Measurements from ENCODE around the gene TAS1R1. TPM values are rescaled to one million over a fixed set of nuclear protein-coding genes. Genes with fewer than 3 reads are reported as not detected.

Gene TAS1R1
- total RNA-seq, 1 experiment from 2014 or later: 0.10 TPM

DNA sequence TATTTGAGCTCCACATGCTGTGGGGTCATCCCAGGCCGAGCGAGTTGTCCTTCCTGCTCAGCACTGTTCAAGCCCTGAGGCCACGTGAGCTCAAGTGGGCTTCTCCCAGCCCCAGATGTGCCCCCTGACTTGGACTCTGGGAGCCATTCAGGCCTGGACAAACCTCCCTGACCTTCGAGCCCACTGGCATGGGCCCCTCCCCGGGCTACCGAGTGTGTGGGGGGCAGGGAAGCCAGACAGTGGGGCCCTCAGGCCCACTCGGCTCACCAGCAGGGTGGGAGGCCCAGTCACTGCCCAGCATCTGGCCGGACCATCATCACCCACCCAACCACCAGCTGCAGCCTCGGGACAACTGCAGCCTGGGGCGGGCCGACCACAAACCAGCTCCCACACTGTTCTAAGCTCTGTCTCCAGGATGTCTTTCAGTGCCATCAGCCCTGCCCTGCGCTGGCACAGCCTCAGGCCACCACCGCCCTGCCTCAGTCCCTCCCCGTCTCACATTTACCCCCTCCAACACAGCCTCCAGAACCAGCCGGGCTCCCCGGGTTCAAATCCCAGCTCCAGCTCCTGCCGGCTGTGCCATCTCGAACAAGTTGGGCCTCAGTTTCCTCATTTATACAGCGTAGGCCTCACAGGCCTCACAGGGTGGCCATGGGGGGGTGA is 42.7 kb upstream of the TAS1R1 start:
- Histone ChIP-seq H3K4me3 (ENCODE audit: insufficient read depth, low read depth, low read length) (no peak overlapping the region), H3K36me3 (replicated peaks; ENCODE audit: control insufficient read depth, insufficient read depth, low read length) (no peaks in the 10 kb centered on the region), H3K27me3 (ENCODE audit: control insufficient read depth, insufficient read depth, low read length) (no peaks in the 10 kb centered on the region)
- DNase-seq: peak; percentile 44

DNA sequence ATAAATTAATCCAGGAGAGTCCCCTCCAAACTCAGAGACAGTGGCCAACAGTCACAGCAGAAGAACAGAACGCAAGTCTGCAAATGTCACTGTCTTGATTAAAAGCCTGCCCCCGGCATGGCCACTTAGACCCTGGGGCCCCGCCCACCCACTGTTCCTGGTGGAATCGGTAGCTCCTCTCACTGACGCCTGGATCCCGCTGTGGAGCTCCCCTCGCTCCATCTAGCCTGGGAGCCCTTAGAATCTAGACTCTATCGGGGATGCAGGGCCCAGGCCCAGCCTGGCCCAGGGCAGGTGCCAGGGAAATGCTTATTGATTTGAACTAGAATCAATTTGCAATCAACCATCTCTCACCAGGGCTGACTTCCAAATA is 42.2 kb upstream of the TAS1R1 start:
- Histone ChIP-seq H3K36me3 (replicated peaks; ENCODE audit: control insufficient read depth, insufficient read depth, low read length) (no peaks in the 10 kb centered on the region), H3K4me3 (ENCODE audit: insufficient read depth, low read depth, low read length) (no peak overlapping the region), H3K27me3 (ENCODE audit: control insufficient read depth, insufficient read depth, low read length) (no peaks in the 10 kb centered on the region)
- peak; percentile 57 for DNase-seq

DNA sequence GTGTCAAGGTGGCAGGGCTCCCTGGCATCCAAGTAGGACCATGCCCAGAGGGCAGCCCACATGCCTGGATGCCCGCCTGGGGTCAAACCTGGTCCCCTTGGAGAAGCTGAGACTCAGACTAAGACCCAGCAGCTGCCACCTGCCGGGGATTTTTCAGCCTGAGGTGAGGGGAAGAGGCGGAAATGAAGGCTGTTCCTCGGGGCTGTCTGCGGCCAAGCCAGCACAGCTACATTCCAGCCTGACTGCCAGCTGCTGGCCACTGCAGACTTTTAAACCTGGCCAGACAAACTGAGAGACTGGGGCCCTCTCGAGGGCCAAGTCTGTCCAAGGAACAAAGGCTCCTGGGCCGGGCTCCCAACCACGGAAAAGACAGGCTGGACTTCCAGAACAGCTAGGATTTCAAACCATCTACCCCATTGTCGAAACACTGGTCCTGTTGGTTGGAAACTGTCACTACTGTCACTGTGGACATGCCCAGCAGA is 41.7 kb upstream of the TAS1R1 start:
- H3K36me3 ChIP-seq (replicated peaks; ENCODE audit: control insufficient read depth, insufficient read depth, low read length): no peaks in the 10 kb centered on the region
- H3K27me3 ChIP-seq (ENCODE audit: control insufficient read depth, insufficient read depth, low read length): no peaks in the 10 kb centered on the region
- no peak overlapping the region for H3K4me3 ChIP-seq (ENCODE audit: insufficient read depth, low read depth, low read length)
- DNase-seq: peak; percentile 44

DNA sequence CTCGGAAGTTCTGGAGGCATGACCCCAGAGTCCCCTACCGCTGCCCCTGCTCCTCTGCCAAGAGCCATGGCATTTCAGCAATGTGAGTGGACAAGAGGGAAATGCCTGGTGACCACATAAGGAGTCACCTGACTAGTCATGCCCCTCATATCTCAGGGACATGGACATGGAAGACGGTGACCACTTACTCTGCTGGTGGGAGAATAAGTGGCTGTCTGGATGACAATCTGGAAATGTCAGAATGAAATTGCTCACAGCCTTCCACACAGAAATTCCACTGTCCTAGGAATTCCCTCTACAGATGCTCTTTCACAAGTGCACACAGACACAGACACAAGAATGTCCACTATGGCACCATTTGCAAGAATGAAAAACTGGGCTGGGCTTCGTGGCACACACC is 39.3 kb upstream of the TAS1R1 start:
- no peak overlapping the region for H3K4me3 ChIP-seq (ENCODE audit: insufficient read depth, low read depth, low read length)
- DNase-seq: no peak
- no peaks in the 10 kb centered on the region for H3K36me3 ChIP-seq (replicated peaks; ENCODE audit: control insufficient read depth, insufficient read depth, low read length)
- H3K27me3 ChIP-seq (ENCODE audit: control insufficient read depth, insufficient read depth, low read length): no peaks in the 10 kb centered on the region

DNA sequence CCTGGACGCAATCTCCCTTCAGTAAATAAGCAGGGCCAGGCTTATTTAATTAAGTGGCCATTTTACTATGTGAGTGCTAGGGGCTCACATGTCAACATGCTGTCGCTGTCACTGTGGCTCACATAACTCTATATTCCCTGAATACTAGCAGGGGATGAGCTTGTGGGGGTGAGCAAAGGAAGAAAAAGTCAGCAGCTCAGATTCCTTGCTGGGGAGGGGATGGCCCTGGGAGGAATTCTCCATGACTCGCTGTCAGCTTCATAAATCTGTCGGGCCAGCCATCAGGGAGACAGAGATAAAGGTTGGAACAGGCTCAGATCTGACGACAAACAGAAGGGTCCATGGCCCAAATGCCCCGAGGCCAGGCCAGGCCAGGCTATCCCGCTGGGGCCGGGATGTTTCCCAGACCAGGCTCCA is 37.7 kb upstream of the TAS1R1 start:
- DNase-seq: no peak
- Histone ChIP-seq H3K27me3 (ENCODE audit: control insufficient read depth, insufficient read depth, low read length) (no peaks in the 10 kb centered on the region), H3K36me3 (replicated peaks; ENCODE audit: control insufficient read depth, insufficient read depth, low read length) (no peaks in the 10 kb centered on the region), H3K4me3 (ENCODE audit: insufficient read depth, low read depth, low read length) (no peak overlapping the region)

GRCh38 chr1:6519491-6519934 is 35.6 kb upstream of the TAS1R1 start:
- H3K4me3 ChIP-seq (ENCODE audit: insufficient read depth, low read depth, low read length): no peak overlapping the region
- H3K27me3 ChIP-seq (ENCODE audit: control insufficient read depth, insufficient read depth, low read length): no peaks in the 10 kb centered on the region
- DNase-seq: no peak
- H3K36me3 ChIP-seq (replicated peaks; ENCODE audit: control insufficient read depth, insufficient read depth, low read length): no peaks in the 10 kb centered on the region

DNA sequence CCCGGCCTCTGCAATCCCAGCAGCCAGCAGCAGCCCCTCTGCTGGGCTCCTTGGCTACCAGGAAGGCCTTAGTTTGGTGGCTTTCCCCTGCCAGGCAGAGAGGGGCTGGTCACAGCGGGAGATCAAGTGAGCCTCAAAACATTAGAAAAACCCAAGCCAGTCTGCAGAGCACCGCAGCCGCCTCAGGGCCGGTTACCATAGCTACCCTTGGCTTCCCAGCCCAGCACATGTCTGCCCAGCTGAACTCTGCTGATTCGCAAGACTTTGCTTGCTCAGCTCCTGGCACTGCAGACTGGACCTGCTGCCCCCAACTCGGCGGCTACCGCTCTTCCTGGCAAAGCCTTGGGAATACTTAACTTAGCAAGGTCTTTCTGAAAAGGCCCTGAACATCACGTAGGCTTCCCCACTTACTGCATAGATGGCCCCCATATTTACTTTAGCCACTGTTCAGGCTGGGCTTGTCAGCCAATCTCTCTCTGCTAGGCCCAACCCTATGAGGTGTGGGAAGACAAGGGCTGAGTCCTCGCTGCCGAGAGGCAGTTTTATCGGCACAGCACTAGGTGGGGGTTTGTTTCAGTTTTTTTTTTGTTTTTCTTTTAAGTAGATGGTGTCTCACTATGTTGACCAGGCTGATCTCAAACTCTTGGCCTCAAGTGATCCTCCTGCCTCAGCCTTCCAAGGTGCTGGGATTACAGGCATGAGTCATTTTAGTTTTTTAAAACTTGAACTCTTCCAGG is 35.0 kb upstream of the TAS1R1 start:
- Histone ChIP-seq H3K27me3 (ENCODE audit: control insufficient read depth, insufficient read depth, low read length) (no peaks in the 10 kb centered on the region), H3K4me3 (ENCODE audit: insufficient read depth, low read depth, low read length) (no peak overlapping the region), H3K36me3 (replicated peaks; ENCODE audit: control insufficient read depth, insufficient read depth, low read length) (no peaks in the 10 kb centered on the region)
- DNase-seq: peak; percentile 93

DNA sequence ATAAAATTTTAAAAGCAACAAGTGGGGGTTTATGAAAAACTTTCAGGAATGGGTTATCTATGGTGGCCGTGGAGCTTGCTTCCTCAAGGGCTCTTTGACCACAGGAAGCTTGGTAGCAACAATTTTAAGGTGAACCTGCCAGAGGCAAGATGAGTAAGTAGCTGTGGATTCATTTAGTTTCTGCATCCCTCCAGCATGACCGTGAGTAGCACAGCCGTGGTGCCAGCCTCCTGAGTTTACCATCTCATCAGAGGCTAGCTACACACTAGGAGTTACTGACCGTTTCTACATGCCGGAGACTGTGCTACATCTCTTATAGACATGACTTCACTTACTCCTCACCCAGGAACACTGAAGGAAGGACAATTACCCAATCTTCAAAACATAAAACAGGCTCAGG is 33.6 kb upstream of the TAS1R1 start:
- no peak for DNase-seq
- Histone ChIP-seq H3K36me3 (replicated peaks; ENCODE audit: control insufficient read depth, insufficient read depth, low read length) (peaks cover 7% of the 10 kb centered on the region), H3K27me3 (ENCODE audit: control insufficient read depth, insufficient read depth, low read length) (no peaks in the 10 kb centered on the region), H3K4me3 (ENCODE audit: insufficient read depth, low read depth, low read length) (no peak overlapping the region)

DNA sequence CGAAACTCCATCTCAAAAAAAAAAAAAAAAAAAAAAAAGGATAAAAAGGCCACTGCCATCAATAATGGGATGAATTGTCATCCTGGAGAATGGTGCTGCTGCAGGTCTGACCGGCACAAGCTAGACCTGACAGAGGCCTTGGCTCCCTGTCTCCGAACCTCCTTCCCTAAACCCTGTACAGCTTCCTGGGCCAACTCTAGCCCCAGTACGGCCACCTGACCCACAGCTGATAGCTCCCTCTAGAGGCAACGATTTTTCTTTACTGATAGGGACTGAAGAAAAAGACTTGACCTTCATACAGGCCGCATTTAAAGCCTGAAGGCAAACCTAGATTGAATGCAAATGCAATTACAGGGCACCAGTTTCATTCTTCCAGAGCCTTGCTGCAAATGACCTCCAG is 31.5 kb upstream of the TAS1R1 start:
- Histone ChIP-seq H3K36me3 (replicated peaks; ENCODE audit: control insufficient read depth, insufficient read depth, low read length) (peaks cover 14% of the 10 kb centered on the region), H3K27me3 (ENCODE audit: control insufficient read depth, insufficient read depth, low read length) (no peaks in the 10 kb centered on the region), H3K4me3 (ENCODE audit: insufficient read depth, low read depth, low read length) (no peak overlapping the region)
- DNase-seq: peak; percentile 89

GRCh38 chr1:6526316-6526715 is 28.8 kb upstream of the TAS1R1 start:
- no peaks in the 10 kb centered on the region for H3K27me3 ChIP-seq (ENCODE audit: control insufficient read depth, insufficient read depth, low read length)
- no peak for DNase-seq
- H3K4me3 ChIP-seq (ENCODE audit: insufficient read depth, low read depth, low read length): no peak overlapping the region
- H3K36me3 ChIP-seq (replicated peaks; ENCODE audit: control insufficient read depth, insufficient read depth, low read length): peaks cover 23% of the 10 kb centered on the region

- Histone ChIP-seq H3K27me3 (ENCODE audit: control insufficient read depth, insufficient read depth, low read length) (no peaks in the 10 kb centered on the region), H3K4me3 (ENCODE audit: insufficient read depth, low read depth, low read length) (no peak overlapping the region), H3K36me3 (replicated peaks; ENCODE audit: control insufficient read depth, insufficient read depth, low read length) (peaks cover 36% of the 10 kb centered on the region)
- no peak for DNase-seq
These were observed 26.6 kb upstream of the TAS1R1 start for GRCh38 chr1:6528492-6528891.

DNA sequence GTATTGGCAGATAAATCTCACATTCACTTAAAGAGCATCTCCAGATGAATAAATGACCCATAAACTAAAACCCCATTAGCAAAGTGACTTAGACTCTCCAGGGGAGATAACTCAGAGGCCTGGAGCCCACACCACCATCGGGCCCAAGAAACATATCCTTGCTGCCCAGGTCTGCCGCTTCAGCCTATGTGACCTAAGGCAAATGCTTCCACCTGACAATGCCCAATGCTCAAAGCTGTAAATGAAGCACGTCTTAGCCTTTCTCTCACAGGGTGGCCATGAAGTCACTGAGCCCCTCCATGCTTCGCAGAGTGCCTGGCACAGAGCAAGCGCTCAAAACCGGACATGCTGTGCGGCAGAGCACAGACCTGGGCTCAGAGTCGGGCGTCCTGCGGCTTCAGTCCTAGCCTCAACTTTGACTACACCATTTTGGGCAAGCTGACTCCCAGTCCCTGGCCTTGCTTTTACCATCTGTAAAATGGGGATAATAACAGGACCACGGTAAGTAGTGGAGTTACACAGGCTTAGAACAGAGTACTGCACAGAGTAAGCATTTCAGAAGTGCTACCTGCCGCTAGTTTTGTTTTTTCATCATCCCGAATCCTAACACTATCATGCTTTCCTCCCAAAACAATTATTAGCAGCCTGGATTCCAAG is 24.5 kb upstream of the TAS1R1 start:
- no peaks in the 10 kb centered on the region for H3K27me3 ChIP-seq (ENCODE audit: control insufficient read depth, insufficient read depth, low read length)
- no peak for DNase-seq
- no peak overlapping the region for H3K4me3 ChIP-seq (ENCODE audit: insufficient read depth, low read depth, low read length)
- H3K36me3 ChIP-seq (replicated peaks; ENCODE audit: control insufficient read depth, insufficient read depth, low read length): peaks cover 35% of the 10 kb centered on the region

- H3K4me3 ChIP-seq (ENCODE audit: insufficient read depth, low read depth, low read length): no peak overlapping the region
- no peak for DNase-seq
- no peaks in the 10 kb centered on the region for H3K27me3 ChIP-seq (ENCODE audit: control insufficient read depth, insufficient read depth, low read length)
- peaks cover 29% of the 10 kb centered on the region for H3K36me3 ChIP-seq (replicated peaks; ENCODE audit: control insufficient read depth, insufficient read depth, low read length)
These were observed 23.1 kb upstream of the TAS1R1 start for GRCh38 chr1:6531996-6532395.

DNA sequence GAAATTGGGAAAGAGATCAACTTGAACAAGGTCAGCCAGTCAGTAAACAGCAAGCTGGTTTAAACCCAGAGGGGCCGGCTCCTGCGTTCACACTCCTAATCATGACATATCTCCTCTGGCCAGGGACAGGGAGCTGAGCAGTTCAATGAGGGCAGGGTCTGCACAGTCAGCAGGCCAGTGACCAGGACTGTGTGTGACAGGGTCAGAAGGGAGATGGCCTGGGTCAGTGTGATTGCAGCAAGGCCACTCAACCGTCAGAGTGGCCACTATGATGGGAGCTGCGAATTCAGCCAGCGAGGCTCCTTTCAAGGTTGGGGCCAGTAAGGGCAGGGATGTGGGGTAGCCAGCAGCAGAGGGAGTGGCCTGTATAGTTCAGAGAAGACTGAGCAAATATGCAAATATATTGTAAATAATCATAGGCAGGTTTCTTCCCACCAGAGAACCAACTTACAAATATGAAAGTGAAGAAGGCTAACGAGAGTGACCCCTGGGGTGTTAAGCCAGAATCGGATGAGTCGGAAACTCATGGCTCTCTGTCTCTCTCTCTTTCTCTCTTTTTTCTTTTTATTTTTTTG is 20.8 kb upstream of the TAS1R1 start:
- no peaks in the 10 kb centered on the region for H3K27me3 ChIP-seq (ENCODE audit: control insufficient read depth, insufficient read depth, low read length)
- peaks cover 19% of the 10 kb centered on the region for H3K36me3 ChIP-seq (replicated peaks; ENCODE audit: control insufficient read depth, insufficient read depth, low read length)
- no peak overlapping the region for H3K4me3 ChIP-seq (ENCODE audit: insufficient read depth, low read depth, low read length)
- DNase-seq: no peak

DNA sequence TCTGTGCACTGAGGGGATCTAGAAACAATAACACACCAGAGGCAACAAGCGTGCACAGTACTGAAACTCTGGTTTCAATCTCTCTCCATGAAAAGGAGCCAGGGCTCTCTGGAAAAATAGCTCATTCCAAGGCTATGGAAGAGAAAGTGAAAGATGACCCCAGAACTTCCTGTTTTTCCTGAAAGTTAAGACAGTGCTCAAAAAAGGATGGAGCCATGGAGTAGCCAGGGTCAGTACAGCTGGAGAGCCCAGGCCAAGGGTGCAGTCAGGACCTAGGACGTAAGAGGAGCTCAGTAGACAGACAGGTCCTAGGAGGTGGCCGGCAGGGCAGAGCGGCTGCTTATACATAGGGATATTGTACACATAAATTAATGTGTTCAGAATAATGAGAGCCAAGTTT is 19.9 kb upstream of the TAS1R1 start:
- Histone ChIP-seq H3K4me3 (ENCODE audit: insufficient read depth, low read depth, low read length) (no peak overlapping the region), H3K27me3 (ENCODE audit: control insufficient read depth, insufficient read depth, low read length) (no peaks in the 10 kb centered on the region), H3K36me3 (replicated peaks; ENCODE audit: control insufficient read depth, insufficient read depth, low read length) (peaks cover 19% of the 10 kb centered on the region)
- DNase-seq: no peak
